GM18505 (cell line): ENCODE measurements around the gene PDGFRA.

Source experiments
- ATAC-seq: cut with Tn5 transposase; IDR thresholded peaks from one replicate; pipeline ENCODE4 v1.9.1; 2021; ENCODE audit not compliant: unreplicated experiment
- POLR2A ChIP-seq: IDR thresholded peaks from 4 replicates; pipeline ENCODE4 v1.6.1; 2011; ENCODE audit warnings: borderline replicate concordance; ENCODE audit not compliant: insufficient read depth, insufficient read length; ENCODE audit errors: extremely low read depth

PDGFRA gene

DNA sequence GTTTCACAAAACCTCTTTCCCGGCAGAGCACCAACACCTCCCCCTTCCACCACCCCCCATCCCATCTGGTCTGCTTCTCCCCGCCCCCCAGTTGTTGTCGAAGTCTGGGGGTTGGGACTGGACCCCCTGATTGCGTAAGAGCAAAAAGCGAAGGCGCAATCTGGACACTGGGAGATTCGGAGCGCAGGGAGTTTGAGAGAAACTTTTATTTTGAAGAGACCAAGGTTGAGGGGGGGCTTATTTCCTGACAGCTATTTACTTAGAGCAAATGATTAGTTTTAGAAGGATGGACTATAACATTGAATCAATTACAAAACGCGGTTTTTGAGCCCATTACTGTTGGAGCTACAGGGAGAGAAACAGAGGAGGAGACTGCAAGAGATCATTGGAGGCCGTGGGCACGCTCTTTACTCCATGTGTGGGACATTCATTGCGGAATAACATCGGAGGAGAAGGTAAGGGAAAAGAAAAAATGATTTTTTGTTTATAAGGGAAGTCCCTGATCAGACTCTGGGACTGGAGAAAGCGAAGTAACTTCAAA, at the start of gene PDGFRA:
TSS of gene PDGFRA (plus strand) at position 333 of the 541 bp plus-strand sequence. CDS start 29,476 bp downstream, outside the sequence.
- no peak for TF ChIP-seq POLR2A
- ATAC-seq: no peak

DNA sequence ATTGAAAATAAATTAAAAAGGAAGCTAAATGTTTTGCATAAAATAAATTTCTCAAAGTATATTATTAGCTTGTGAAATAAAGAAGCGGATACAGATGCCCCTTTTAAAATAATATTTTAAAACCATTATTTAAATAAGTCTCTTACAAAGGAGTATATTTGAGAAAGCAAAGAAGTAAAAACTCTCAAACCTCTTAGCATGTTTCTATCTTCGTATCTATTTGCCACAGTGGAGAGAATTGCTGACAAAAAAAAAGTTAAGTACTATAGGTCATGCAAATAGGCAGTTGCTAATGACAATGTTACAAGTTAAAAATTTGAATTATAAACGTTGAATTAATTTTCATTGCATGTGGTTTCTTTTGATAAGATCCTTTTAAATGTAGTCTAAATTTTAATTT, 44.5 kb upstream of the PDGFRA start:
- no peak for TF ChIP-seq POLR2A
- no peak for ATAC-seq

DNA sequence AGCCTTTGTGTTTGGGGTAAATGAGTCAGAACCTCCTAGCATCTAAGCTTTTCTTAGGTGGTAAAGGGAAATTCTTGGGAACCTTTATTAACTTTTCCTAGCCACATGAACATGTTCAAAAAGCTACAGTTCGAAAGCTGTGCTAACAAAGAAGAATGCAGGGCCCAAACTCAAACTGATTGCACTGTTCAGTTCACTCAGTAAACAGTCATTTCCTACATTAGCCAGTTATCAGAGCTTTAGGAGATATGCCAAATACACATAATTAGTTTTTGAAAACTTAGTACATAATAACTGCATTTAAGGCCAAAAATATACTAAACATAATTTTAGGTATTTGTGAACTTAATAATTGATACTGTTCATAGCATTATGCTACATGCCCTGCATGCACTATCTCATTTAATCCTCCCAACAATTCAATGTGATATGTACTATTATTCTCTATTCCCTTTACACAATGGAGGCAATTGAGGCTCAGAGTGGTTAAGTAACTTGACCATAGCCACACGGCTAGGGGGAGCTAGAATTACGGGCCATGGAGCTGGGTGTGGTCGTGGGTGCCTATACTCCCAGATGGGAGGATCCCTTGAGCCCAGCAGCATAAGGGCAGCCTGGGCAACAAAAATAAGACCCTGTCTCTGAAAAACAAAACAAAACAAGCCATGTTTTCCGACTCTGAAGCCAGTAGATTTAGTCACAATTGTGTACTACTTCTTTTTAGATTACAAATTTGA, 43.9 kb upstream of the PDGFRA start:
- no peak for TF ChIP-seq POLR2A
- ATAC-seq: no peak

DNA sequence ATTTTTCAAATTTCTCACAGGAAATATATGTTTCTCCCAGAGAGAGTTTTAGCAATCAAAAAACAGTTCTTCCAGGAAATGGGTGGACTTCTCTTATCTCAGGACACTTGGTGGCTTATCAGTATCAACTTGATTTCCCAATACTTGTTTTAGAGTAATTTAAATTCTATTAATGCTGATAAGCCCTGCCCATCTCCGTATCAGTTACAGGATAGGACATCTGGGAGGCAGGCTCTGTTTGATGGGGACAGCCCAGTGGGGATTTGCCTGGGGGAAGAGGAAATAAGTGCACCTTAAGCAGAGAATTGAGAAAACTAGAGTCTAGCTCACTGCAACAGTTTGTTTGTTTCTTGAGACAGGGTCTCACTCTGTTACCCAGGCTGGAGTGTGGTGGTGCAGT, 43.2 kb upstream of the PDGFRA start:
- no peak for TF ChIP-seq POLR2A
- no peak for ATAC-seq

DNA sequence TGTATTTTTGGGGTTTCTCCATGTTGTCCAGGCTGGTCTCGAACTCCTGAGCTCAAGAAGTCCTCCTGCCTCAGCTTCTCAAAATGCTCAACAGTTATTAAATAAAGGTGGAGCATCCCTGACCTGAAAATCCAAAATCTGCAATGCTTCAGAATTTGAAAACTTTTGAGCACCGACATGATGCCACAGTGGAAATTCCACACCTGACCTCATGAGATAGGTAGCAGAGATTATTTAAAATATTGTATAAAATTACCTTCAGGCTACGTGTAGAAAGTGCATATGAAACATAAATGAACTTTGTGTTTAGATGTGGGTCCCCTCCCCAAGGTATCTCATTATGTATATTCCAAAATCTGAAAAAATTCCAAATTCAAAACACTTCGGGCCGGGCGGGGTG, 42.7 kb upstream of the PDGFRA start:
- no peak for ATAC-seq
- TF ChIP-seq POLR2A: no peak

DNA sequence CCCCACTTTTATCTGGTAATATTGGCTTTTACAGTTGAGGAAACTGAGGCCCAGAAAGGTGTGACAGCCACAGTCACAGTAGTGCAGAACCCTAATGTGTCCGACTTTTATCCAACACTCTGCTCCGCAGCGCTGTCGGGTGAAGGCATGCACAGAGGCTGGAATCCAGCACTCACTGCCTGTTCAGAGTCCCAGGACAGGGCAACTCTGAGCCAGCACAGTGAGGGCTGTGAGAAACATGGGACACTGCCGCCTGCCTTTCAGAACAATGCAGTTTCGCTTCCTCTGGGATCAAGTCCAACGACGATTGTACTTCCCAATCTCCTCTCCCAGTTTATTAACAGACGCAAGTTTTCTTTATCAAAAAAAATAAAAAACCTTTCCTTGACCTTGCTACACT, 41.9 kb upstream of the PDGFRA start:
- no peak for ATAC-seq
- TF ChIP-seq POLR2A: no peak

DNA sequence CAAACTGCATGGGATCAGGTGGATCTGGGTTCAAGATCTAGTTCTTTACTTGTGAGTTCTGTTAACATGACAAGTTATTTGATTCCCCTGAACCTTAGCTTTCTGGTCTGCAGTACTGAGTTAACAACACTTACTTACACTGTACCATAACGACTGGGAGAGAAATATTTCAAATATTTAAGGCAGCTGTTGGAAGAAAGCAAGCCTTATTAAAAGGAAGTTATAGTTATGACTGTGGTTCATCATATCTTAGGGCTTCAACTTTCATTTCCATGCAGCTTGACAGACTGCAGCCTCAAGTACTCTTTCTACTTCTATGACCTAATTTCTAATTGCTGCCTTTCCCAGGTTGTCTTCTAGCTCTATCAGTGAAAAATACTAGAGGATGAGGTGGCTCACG, 40.0 kb upstream of the PDGFRA start:
- ATAC-seq: no peak
- TF ChIP-seq POLR2A: no peak

DNA sequence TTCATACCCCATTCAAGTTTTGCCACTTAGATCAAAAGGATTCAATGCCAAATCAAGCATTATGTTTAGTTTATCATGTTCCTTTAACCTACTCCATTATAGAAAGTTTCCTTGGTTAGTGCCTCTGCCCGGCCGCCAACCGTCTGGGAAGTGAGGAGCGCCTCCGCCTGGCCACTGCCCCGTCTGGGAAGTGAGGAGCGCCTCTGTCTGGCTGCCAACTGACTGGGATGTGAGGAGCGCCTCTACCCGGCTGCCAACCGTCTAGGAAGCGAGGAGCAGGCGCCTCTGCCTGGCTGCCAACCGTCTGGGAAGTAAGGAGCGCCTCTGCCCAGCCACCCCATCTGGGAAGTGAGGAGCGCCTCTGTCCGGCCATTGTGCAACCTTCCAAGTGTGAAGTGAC, 36.3 kb upstream of the PDGFRA start:
- TF ChIP-seq POLR2A: no peak
- ATAC-seq: no peak

DNA sequence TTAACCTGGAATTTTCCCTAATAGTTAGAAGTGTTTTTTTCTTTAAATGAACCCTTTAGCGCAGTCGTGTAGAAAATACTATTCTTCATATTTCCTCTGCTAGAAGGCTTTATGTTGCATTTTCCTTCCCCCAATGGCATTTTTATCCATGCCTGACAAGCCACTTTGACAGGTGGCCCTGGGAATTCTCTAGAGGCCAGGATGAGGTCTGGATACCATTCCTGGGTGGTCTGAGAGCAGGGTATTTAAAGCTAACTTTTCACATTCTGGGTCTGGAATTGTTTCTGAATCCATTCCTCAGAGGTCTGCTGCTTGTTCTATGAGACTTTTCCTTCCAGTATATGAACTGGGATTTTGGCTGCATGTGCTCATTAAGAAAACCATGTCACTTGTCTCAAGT, 31.2 kb upstream of the PDGFRA start:
- ATAC-seq: no peak
- TF ChIP-seq POLR2A: no peak

DNA sequence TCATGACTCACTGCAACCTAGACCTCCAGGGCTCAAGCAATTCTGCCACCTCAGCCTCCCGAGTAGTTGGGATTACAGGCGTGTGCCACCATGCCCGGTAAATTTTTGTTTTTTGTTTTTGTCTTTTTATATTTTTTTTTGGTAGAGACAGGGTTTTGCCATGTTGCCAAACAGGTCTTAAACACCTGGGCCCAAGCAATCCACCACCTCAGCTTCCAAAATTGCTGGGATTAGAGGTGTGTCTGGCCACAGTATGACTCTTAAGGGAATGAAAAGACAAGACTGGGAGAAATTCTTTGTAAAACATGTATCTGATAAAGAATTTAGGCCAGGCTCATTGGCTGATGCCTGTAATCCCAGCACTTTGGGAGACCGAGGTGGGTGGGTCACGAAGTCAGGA, 29.2 kb upstream of the PDGFRA start:
- no peak for TF ChIP-seq POLR2A
- ATAC-seq: no peak

DNA sequence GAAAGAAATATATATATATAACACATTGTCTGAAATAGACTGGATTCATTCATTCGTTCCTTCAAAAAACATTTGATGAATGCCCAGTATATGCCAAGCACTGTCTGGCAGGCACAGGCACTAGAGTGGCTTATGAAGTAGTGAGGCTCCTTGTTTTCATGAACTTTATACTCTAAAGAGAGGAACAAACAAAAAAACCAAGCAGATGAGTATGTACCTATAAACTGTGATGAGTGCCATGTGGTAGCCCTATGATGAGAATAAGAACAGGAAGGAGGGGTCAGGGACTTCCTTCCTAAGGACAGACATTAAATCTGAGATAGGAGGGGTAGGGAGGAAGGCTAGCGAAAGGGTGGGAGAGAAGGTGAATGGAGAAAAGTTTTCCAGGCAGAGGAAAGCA, 19.5 kb upstream of the PDGFRA start:
- ATAC-seq: no peak
- TF ChIP-seq POLR2A: no peak

DNA sequence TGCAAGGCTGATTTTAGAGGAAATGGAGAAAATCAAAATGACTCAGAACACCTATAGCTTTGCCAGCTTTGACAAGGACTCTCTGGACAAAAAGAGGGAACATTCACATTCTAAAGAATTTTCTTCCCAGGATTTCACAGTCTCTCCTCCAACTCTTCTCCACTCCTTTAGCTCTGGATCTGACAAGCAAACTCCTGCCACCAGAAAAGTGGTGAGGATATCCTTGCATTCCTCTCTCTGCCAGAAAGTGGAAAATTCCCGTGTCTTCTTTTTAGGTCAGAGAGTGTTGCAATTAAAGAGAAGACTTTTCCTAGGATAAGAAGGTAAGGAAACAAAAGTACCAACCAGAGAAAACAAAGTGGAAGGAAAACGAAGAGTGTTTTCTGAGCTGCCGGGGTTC, 16.1 kb upstream of the PDGFRA start:
- no peak for ATAC-seq
- TF ChIP-seq POLR2A: no peak

DNA sequence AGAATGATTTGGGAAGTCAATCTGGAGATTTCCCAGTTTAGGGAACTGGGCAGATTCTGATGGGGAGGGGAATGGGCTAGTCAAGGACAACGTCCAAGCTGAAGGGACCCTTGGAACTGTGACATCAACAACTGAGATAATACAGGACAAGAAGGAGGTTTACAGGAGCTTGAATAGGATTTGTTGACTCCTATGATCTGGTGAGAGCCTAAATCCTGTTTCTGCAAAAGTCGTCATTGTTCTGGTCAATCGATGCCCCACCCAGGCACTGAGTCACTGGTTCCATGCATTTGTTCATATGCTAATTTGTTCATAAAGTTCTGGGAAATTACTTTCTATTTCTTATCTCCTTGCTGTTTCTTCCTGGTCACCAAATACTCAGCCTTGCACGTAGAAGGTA, 15.3 kb upstream of the PDGFRA start:
- TF ChIP-seq POLR2A: no peak
- no peak for ATAC-seq

DNA sequence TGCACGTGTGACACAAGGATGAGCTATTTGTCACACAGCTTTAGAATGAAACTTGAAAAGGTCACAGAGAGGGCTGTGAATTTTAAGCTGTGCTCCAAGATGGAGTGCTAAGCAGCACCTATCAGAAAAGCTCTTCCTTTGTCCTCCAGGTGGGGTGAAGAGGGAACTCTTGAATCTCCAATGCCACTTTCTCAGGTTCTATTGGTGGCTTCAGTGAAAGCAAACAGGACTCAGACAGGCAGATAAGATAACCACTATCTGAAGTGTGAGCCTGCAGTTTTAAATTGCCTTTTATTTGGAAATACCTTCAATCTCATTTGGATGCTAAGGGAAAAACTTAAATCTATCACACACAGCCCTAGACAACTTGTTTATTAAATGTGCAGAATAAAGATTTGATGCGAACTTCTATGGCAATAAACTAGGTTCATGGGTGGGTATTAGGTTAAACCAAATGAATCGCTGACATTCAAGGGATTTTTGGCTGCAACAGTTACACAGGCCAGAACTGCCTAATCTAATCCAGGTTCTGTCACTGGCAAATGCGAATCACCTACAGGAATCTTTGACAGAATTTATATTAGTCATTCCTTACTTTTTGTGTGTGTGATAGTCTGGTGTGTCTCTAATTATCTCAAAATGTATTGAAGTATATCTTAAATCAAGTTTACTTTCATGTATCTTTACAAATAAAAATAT, 13.6 kb upstream of the PDGFRA start:
- no peak for ATAC-seq
- TF ChIP-seq POLR2A: no peak
